Nephron progenitor cell (in vitro differentiated cells): ENCODE data around the gene C10orf143.

Experiments
- DNase-seq: peaks from one replicate; pipeline ENCODE4 v3.0.0; 2021
- H3K27ac Mint-ChIP-seq: 2 replicates; pipeline ENCODE4 v1.8.0; 2021; ENCODE audit warnings: mild to moderate bottlenecking, moderate library complexity, mixed read lengths
- H3K27me3 Mint-ChIP-seq: 2 replicates; pipeline ENCODE4 v1.8.0; 2021; ENCODE audit warnings: mild to moderate bottlenecking, low read depth, mixed read lengths; ENCODE audit not compliant: poor library complexity
- H3K36me3 Mint-ChIP-seq: 2 replicates; pipeline ENCODE4 v1.8.0; 2021; ENCODE audit warnings: low read depth, mixed read lengths
- H3K4me1 Mint-ChIP-seq: 2 replicates; pipeline ENCODE4 v1.8.0; 2021; ENCODE audit warnings: mixed read lengths
- H3K4me3 Mint-ChIP-seq: 2 replicates; pipeline ENCODE4 v1.8.0; 2021; ENCODE audit warnings: mild to moderate bottlenecking, moderate library complexity, mixed read lengths
- H3K9me3 Mint-ChIP-seq: 2 replicates; pipeline ENCODE4 v1.8.0; 2021; ENCODE audit warnings: mild to moderate bottlenecking, moderate library complexity, mixed read lengths
- TF ChIP-seq, protein P1 (sequence below): fragments of 200-600 bp; sonication (generic); IDR thresholded peaks from 2 replicates; pipeline ENCODE4 v1.5.0; 2021; ENCODE audit warnings: antibody characterized with exemption

The C10orf143 gene

GRCh38 chr10:130038019-130038555 lies 72.5 kb downstream of the C10orf143 start:
- no peak overlapping the region for H3K4me3 Mint-ChIP-seq
- TF ChIP-seq, protein P1, sequence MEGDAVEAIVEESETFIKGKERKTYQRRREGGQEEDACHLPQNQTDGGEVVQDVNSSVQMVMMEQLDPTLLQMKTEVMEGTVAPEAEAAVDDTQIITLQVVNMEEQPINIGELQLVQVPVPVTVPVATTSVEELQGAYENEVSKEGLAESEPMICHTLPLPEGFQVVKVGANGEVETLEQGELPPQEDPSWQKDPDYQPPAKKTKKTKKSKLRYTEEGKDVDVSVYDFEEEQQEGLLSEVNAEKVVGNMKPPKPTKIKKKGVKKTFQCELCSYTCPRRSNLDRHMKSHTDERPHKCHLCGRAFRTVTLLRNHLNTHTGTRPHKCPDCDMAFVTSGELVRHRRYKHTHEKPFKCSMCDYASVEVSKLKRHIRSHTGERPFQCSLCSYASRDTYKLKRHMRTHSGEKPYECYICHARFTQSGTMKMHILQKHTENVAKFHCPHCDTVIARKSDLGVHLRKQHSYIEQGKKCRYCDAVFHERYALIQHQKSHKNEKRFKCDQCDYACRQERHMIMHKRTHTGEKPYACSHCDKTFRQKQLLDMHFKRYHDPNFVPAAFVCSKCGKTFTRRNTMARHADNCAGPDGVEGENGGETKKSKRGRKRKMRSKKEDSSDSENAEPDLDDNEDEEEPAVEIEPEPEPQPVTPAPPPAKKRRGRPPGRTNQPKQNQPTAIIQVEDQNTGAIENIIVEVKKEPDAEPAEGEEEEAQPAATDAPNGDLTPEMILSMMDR: no peak
- no peaks in the 10 kb centered on the region for H3K4me1 Mint-ChIP-seq
- H3K9me3 Mint-ChIP-seq: no peaks in the 10 kb centered on the region
- no peak overlapping the region for H3K27ac Mint-ChIP-seq
- no peaks in the 10 kb centered on the region for H3K36me3 Mint-ChIP-seq
- DNase-seq: no peak
- H3K27me3 Mint-ChIP-seq: peaks cover 23% of the 10 kb centered on the region

GRCh38 chr10:130037169-130037661 lies 73.4 kb downstream of the C10orf143 start:
- H3K27me3 Mint-ChIP-seq: peaks cover 18% of the 10 kb centered on the region
- H3K9me3 Mint-ChIP-seq: peaks cover 3% of the 10 kb centered on the region
- H3K36me3 Mint-ChIP-seq: no peaks in the 10 kb centered on the region
- TF ChIP-seq, protein P1: no peak
- no peak overlapping the region for H3K27ac Mint-ChIP-seq
- no peaks in the 10 kb centered on the region for H3K4me1 Mint-ChIP-seq
- DNase-seq: no peak
- no peak overlapping the region for H3K4me3 Mint-ChIP-seq

GRCh38 chr10:130036296-130037065 lies 74.1 kb downstream of the C10orf143 start:
- Mint-ChIP-seq H3K27ac (no peak overlapping the region), H3K4me1 (no peaks in the 10 kb centered on the region), H3K36me3 (no peaks in the 10 kb centered on the region), H3K27me3 (peaks cover 18% of the 10 kb centered on the region), H3K4me3 (no peak overlapping the region), H3K9me3 (peaks cover 5% of the 10 kb centered on the region)
- no peak for DNase-seq
- TF ChIP-seq, protein P1: no peak

DNA sequence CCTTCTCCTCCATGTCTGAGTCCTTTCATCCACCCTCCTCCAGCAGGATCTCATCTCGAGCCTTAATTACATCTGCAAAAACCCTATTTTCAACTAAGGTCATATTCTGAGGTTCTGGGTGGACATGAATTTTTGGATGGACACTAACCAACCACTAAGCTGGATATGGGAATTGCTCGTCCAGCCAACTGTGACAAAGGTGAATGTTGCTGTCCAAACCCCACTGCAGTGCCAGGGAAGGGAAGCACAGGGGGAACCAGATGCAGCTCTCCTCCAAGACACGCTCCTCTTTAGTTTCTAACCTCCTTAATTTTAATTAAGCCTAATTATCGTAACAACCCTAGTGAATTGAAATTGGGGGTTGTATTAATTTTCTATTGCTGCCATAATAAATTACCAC lies 81.4 kb downstream of the C10orf143 start:
- Mint-ChIP-seq H3K9me3 (peaks cover 25% of the 10 kb centered on the region), H3K4me3 (no peak overlapping the region), H3K4me1 (no peaks in the 10 kb centered on the region), H3K36me3 (no peaks in the 10 kb centered on the region), H3K27me3 (peaks cover 13% of the 10 kb centered on the region), H3K27ac (no peak overlapping the region)
- TF ChIP-seq, protein P1: no peak
- DNase-seq: no peak

DNA sequence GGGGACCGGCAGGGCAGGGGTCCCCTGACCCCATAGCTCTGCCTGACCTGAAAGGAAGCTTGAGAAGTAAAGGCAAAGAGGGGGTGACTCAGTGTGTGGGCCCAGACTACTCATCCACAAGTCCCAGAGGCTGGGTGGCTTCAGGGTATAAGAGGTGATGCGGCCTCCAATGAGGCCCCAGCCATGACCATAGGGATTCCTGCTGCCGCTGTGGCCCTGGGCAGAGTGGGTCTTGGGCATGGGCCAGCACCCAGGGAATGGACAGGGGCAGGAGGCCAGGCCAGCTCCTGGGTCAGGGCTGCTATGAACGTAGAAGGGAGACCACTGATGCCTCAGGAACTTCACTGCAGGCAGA lies 82.2 kb downstream of the C10orf143 start:
- H3K4me3 Mint-ChIP-seq: no peak overlapping the region
- TF ChIP-seq, protein P1: no peak
- H3K36me3 Mint-ChIP-seq: no peaks in the 10 kb centered on the region
- no peaks in the 10 kb centered on the region for H3K4me1 Mint-ChIP-seq
- DNase-seq: no peak
- peaks cover 12% of the 10 kb centered on the region for H3K27me3 Mint-ChIP-seq
- H3K9me3 Mint-ChIP-seq: peaks cover 25% of the 10 kb centered on the region
- H3K27ac Mint-ChIP-seq: no peak overlapping the region
